Activated CD4-positive, alpha-beta T cell treated with anti-CD3 and anti-CD28 coated beads, Interleukin-2, amount 50 U/mL, for 24 hours (primary cell): ENCODE measurements around the gene LIAS.
"Not testable (repeated sequence)": the region's sequence is repeated elsewhere in the genome, so short reads cannot be mapped to it uniquely, and the experiment has no call there.

Experiments used
- DNase-seq, 2 donors: peaks; one replicate each; pipeline ENCODE4 v3.0.0-alpha.2; 2020; ENCODE audit warnings: low read depth in 1 of 2, low spot score in 1 of 2

Gene LIAS

DNA sequence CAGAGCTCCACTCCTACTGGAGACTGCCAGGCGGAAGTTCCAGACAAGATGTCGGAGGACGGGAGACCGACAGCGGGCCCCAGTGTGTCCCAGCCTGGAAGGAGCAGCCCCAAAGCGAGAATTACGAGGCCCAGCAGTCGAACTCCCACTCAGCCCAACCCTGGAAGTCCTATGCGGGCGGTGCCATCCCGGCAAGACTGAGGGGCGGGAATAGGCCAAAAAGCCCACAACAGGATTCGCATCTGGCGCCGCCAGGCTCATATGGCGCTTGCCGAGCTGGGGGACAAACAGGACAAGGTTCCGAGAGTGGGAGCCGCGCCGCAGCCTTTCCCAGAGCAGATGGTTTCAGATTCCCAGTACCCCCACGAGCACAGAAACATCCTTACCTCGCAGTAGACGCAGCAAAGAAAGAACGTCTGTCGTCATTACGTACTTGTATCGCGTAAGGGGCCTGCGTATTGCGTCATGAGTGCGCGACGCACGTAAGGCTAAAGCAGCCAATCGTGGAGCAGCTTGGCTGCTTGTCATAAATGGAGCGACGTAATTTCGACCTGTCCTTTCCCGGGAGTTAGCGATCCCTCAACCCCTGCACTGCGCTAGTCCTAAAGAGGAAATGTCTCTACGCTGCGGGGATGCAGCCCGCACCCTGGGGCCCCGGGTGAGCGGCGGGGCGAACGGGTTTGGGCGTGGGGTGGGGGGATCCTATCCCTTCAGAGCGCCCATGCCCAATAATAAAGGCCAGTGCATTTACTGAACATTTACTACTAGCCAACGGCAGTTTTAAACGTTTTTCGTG, at the start of gene LIAS, which contains the start of gene RPL9:
Gene LIAS (plus strand): TSS at position 552 of the 796 bp plus-strand sequence. CDS start 62 bp downstream, at position 614.
Gene RPL9 (minus strand): TSS at position 418 of the 796 bp plus-strand sequence. CDS start 483 bp downstream, outside the sequence.
- peak; percentile 89 to 94 for DNase-seq

DNA sequence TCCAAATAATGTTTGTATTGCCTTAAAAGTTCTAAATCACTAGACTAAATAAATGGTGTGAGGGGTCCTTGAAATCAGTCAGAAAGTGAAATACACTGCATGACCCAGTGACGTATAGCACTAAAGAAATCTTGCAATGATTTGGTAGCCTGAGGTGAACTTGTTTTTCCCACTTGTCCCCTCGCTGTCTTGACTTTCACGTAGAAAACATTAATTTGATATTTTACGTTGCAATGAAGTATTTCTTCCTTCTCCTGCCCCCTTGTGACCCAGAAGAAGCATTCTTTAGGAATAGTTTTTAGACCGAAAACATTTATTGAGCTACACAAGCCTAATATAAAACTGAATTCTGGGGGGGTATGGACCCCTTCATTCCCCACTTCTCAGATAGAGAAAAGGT, 48.4 kb upstream of the LIAS start:
- DNase-seq, result no peak

DNA sequence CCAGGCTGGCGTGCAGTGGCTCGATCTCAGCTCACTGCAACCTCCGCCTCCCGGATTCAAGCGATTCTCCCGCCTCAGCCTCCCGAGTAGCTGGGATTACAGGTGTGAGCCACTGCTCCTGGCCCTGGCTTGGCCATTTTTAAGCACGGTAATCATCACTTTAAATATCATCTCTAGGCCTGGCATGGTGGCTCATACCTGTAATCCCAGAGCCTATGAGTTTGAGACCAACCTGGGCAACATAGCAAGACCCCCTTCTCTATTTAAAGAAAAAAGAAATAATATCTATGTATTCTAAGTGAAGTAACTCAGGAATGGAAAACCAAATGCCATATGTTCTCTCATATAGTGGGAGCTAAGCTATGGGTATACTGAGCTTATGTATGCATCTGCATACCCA, 47.3 kb upstream of the LIAS start:
- not testable (repeated sequence) for DNase-seq

DNA sequence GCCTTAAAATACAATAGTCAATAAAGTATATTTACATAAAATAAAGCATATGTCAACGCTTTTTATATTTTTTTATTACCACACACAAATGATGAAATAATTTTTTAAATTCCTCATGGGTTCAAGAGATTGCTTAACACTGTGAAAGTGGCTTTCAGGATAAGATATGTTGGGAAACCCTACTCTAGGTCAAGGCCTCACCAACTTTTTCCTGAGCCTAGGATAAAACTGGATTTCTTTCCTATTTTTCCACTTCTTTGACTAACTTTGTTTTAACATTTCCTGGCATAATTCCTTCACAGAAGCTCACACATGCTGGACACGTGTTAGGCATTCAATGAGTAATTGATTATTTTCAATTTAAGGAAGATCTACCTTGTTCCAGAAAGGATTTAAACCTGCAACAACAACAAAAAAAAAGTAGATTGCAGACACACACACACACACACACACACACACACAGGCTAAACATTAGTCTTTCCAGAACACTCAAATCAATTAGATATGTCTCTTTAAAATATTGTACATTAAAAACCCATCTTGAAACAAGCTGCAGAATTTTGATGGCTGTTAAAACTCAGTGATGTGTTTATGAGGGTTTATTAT, 43.1 kb upstream of the LIAS start:
- DNase-seq, result no peak

DNA sequence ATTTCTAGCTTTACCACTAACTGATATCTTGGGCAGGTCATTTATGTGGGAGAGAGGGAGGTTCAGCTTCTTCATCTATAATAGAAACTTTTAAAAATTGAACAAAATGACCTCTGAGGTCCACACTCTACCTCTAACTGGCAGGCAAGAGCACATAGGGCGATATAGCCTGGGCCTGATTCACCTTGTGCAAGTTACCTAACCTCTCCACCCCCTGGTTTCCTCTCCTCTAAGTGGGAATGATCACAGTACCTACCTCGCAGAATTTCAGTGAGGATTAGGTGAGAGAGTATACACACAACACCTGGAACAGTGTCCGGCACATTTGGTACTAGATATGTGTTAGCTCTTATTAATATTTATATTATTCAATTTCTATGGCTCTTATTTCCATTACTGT, 36.6 kb upstream of the LIAS start:
- DNase-seq, result no peak

DNA sequence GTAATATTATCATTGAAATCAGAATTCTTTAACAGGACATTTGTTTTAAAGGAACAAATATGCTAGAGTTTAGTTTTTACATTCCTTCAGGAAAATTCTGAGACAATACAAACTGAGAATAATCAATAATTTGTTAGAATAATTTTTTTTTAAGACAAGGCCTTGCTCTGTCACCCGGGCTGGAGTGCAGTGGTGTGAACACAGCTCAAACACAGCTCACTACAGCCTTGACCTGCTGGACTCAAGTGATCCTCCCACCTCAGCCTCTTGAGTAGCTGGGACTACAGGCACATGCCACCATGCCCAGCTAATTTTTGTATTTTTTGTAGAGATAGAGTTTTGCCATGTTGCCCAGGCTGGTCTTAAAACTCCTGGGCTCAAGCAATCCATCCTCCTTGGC, 33.6 kb upstream of the LIAS start:
- DNase-seq, result not testable (repeated sequence)

DNA sequence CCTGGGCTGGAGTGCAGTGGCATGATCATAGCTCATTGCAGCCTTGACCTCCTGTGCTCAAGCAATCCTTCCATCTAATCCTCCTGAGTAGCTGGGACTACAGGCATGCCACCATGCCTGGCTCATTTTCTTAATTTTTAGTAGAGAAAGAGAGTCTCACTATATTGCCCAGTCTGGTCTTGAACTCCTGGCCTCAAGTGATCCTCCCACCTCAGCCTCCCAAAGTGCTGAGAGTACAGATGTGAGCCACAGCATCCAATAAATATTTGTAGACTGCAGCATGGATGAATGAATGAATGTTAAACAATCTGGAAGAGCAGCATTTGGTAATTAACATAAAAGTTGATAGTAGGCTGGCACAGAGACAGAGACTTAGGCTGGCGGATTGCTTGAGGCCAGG, 32.1 kb upstream of the LIAS start:
- DNase-seq, result no peak

DNA sequence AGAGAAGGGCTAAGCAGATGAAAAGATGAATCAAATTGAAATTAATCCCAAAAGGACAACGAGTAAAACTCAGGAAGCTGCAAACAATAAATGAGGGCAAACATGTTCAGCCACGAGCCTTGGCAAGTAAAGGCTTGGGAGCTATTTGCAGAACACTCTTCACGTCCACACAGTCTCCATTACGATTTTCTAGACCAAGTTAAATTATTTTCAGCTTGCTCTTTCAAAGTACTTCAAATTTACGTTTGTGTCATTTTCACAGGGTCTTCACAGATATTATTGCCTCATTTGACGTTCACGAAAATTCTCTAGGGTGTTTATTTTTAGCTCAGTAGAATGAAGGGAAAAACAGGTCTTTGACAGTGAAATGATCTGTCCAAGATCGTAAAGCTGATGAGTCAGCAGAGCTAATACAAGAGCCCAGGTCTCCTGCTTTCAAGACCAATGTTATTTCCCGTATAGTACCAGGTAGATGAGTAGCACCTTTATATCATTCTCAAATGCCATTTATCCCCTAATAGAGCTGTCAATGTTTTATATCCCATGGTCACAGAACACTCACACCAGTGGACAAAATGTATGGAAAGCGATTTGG, 31.2 kb upstream of the LIAS start:
- no peak for DNase-seq

DNA sequence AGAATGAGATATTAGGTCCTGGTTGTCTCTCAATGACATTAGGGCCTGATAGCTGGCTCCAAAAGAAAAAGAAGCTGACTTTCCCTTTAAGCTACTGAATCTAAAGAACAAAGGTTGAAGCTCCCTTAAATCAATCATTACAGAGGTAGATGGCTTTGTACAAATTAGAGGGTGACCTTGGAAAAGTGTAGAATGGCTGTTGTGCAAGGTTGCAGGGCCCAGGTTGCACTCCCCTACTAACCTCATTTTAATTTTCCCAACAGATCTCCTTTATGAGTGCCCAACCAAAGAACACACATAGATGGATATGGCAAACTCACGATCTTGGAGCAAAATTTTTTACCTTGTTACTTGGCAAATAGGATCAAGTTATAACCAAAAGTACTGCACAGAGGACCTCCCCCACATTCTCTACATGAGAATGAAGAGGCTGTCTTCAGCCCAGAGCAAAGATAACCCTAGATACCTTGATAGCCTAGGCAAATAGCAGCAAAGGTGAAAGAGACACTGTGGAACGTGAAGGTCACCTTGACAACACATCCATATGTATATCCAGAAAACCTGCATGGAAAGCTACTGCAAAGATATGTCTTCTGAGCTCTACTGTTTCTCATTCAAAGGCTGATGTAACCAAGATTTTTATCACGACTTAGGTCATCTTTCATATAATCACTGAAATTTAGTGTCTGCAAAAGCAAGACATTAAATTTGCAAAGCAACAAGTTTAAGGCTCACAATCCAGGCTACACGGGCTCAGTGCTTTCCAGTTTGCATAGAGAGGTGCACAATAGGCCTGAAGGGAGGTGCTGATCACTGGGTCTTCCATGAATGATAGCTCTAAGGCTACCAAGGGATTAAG, 29.2 kb upstream of the LIAS start:
- no peak for DNase-seq

DNA sequence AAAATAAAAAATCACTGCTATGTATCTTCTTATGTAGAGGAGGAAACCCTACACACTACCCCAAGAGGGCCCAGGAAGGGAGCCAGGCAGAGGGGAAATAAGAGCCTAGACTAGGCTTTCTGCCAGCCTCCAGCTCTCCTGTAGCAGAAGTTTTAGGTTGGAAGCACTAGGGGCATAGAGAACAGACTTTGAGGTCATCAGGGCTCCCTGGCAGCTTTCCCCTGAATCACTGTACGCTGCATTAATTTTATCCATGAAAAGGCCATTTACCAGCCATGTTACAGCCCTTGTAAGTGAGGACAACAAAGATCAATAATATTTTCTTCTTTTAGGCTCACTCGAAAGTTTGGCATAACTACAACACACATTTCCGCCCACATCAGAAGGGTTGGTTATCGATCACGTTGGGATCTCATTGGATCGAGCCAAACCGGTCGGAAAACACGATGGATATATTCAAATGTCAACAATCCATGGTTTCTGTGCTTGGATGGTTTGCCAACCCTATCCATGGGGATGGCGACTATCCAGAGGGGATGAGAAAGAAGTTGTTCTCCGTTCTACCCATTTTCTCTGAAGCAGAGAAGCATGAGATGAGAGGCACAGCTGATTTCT, 24.9 kb upstream of the LIAS start:
- no peak for DNase-seq

DNA sequence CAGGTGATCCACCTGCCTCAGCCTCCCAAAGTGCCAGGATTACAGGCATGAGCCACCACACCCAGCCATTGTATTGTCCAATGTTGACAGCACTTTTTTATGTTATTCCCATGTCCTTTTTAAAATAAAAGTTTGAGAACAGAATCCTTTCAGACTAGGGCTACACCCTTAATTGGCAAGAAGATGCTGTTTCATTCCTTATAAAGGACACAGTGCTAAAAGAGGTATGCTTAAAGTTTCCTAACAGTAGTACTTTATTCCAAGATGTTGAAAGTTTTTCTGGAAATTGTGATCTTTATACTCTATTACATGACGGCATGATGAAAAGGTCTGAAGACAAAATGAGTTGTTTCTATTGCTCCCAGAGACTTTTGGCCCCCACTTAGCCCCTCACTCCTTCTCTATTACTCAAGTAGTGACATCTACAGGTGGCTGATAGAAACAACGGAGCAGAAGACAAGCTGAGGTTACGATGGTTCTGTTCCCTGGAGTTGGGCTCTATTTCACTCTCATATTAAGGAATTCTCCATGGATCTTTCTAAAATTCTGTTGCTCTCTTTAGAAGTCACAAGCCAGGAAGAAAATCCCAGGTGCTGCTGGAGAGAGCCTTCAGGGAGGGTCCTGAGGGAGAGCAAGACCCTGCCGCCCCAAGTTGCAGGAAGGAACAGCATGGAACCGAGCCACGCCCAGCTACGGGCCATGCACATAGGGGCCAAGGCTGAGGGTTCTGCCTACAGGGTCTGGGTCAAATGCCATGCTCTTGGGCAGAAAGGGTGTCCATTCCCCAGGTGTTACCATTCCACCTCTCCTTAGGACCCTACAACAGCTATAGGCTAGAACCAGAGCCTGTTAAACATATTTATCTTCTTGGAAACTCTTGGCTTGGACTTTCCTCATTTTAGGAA, 22.9 kb upstream of the LIAS start:
- no peak for DNase-seq

DNA sequence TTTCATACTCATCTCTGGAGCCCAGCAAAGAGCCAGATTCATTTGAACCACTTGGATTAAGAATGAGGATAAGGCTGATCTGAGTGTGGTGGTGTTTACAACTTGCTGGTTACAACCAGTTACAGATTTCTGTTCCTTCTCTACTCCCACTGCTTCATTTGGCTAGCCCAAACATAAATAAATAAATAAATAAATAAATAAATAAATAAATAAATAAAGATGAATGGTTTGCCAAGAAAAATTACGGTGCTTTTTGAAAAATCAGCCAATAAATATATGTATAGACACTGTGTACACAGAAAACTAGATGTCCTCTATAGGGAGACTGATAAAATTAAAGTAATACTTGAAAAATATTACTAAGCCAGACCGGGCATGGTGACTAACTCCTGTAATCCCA, 17.3 kb upstream of the LIAS start:
- no peak for DNase-seq

DNA sequence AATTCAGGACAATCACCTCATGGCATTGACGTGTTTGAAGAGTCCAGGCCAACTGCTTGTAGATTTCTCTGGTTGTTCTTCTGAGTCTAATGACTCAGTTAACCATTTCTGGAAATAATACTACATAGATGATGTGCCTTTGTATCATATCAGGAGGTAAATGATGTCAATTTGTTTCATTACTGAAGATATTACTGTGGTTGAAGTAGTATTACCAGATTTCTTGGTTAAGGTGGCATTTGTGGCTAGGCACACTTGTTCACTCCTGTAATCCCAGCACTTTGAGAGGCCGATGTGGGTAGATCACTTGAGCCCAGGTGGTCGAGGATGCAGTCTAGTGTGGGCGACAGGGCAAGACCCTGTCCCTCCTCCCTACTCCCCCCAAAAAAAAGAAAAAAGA, 15.9 kb upstream of the LIAS start:
- no peak for DNase-seq

DNA sequence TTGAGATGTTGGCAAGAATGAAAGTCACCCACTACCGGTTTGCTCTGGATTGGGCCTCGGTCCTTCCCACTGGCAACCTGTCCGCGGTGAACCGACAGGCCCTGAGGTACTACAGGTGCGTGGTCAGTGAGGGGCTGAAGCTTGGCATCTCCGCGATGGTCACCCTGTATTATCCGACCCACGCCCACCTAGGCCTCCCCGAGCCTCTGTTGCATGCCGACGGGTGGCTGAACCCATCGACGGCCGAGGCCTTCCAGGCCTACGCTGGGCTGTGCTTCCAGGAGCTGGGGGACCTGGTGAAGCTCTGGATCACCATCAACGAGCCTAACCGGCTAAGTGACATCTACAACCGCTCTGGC, 12.4 kb upstream of the LIAS start:
- DNase-seq, result no peak

DNA sequence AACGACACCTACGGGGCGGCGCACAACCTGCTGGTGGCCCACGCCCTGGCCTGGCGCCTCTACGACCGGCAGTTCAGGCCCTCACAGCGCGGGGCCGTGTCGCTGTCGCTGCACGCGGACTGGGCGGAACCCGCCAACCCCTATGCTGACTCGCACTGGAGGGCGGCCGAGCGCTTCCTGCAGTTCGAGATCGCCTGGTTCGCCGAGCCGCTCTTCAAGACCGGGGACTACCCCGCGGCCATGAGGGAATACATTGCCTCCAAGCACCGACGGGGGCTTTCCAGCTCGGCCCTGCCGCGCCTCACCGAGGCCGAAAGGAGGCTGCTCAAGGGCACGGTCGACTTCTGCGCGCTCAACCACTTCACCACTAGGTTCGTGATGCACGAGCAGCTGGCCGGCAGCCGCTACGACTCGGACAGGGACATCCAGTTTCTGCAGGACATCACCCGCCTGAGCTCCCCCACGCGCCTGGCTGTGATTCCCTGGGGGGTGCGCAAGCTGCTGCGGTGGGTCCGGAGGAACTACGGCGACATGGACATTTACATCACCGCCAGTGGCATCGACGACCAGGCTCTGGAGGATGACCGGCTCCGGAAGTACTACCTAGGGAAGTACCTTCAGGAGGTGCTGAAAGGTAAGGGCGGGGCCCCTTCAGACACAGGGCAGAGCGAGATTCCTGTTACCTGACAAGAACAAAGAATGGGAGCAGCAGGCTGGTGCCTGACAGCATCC, 11.8 kb upstream of the LIAS start:
- DNase-seq, result no peak

DNA sequence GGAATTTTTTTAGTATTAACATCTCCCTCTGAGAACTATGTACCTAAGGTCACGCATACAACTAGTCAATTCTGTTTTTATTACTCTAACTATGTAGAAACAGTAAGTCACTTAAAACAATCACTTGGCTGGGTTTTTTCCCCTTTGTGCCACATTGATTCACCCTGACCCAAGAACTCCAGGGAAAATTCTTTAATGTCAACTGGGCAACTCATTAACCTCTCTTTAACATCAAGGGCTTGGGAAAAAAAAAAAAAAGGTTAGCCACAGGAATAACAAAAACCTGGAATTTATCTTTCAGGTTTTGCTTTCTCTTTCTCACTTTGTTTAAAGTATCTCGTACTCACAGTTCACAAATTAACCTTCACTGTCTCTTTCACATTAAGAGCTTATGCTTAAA, 8.2 kb upstream of the LIAS start:
- DNase-seq, result no peak

DNA sequence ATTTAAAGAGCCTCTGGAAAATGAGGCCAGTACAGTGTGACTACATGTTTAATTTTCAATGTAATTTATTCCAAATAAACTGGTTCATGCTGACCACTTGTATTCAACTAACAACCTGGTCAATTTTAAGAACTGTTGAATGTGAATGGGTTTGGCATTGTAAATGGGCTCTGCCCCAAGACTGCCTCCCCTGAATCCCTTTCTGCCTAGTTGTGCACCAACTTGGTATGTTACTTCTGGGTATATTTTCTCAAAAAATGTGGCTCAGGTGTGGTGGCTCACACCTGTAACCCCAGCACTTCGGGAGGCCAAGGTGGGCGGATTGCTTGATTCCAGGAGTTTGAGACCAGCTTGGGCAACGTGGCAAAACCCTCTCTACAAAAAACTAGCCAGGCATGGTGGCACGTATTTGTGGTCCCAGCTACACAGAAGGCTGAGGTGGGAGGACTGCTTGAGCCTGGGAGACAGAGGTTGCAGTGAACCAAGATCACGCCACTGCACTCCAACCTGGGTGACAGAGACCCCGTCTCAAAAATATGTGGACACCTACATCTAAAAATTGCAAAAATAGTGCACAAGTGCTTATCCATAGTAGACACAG, 7.3 kb upstream of the LIAS start:
- DNase-seq, result no peak

DNA sequence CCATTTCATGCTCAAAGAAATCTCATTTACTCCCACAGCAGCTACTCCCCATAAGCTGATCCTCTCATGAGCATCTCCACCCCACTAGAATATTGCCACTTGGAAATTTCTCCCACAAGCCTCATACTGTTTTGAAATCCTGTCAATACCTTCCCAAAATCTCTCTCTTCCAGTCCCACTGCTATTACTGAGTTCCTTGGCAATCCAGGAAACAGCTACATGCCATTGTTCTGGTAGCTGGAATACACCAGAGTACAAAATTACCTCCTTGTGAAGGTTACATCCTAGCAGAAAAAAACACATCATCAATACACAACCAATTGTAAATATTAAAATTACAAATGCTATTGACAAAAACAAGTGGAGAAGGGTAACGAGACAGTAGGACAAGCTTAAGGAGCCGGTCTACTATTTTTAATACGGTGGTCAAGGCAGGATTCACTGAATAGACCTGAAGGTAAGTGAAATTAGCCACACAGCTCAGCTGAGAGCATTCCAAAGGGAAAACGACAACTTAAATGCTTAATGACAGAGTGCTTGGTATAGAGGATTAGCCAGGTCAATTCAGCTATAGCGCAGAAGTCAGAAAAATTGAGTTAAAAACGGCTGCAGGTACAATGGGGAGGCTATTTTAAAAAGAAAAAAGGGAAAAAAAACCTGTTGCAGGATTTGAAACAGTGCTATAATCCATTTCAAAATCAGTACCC, 6.5 kb upstream of the LIAS start:
- DNase-seq, result no peak
